ENCODE results near the gene HLCS.

HLCS gene

DNA sequence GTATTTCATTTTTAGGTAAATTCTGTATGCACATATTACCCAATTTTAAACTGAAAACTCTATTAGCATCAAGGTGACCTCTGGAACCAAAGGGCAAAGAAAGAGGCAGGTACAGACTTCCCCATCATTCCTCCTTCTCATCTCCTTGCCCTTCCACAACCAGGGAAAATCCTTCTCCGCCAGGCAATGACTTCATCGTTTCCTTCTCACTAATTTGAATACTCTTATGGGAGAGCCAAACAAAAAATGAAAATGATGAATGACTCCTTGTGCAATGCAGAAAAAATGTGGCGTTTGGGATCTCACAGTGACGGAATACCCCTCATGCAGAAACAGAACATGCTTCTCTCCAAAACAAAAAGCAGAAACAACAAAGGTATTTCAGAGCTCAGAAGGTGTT lies 83.7 kb downstream of the HLCS start:
- no peaks in the 10 kb centered on the region for H3F3A ChIP-seq (ENCODE audit: insufficient read depth, low read length)
- H3K27me3 ChIP-seq (replicated peaks; ENCODE audit: insufficient read depth, low read length): no peaks in the 10 kb centered on the region
- no peak overlapping the region for H2AFZ ChIP-seq (ENCODE audit: low read length)
- no peaks in the 10 kb centered on the region for H3K9me2 ChIP-seq (replicated peaks; ENCODE audit: insufficient read depth, low read length)
- H3K9me3 ChIP-seq (replicated peaks; ENCODE audit: insufficient read depth, low read length): no peaks in the 10 kb centered on the region
- TF ChIP-seq EZH2 (optimal IDR thresholded peaks at IDR 0.05; ENCODE audit: low read depth, low read length) (no peak), EZH2phosphoT487 (IDR thresholded peaks at IDR 0.05; ENCODE audit: low read length) (no peak)
- TF ChIP-seq, protein P1, sequence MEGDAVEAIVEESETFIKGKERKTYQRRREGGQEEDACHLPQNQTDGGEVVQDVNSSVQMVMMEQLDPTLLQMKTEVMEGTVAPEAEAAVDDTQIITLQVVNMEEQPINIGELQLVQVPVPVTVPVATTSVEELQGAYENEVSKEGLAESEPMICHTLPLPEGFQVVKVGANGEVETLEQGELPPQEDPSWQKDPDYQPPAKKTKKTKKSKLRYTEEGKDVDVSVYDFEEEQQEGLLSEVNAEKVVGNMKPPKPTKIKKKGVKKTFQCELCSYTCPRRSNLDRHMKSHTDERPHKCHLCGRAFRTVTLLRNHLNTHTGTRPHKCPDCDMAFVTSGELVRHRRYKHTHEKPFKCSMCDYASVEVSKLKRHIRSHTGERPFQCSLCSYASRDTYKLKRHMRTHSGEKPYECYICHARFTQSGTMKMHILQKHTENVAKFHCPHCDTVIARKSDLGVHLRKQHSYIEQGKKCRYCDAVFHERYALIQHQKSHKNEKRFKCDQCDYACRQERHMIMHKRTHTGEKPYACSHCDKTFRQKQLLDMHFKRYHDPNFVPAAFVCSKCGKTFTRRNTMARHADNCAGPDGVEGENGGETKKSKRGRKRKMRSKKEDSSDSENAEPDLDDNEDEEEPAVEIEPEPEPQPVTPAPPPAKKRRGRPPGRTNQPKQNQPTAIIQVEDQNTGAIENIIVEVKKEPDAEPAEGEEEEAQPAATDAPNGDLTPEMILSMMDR (IDR thresholded peaks at IDR 0.05; ENCODE audit: low read length): no peak
- H3K4me2 ChIP-seq (ENCODE audit: low read depth, low read length): no peak overlapping the region
- no peak overlapping the region for H3K27ac ChIP-seq (ENCODE audit: low read length)
- no peaks in the 10 kb centered on the region for H3K4me1 ChIP-seq (ENCODE audit: low read length)
- DNase-seq: no peak
- no peaks in the 10 kb centered on the region for H3K36me3 ChIP-seq (replicated peaks; ENCODE audit: insufficient read depth, low read length)
- no peak overlapping the region for H3K9ac ChIP-seq (ENCODE audit: low read length)
- no peaks in the 10 kb centered on the region for H4K20me1 ChIP-seq (ENCODE audit: insufficient read depth, low read length)
- H3K79me2 ChIP-seq (ENCODE audit: low read length): no peaks in the 10 kb centered on the region
- H3K4me3 ChIP-seq (ENCODE audit: low read length): no peak overlapping the region

DNA sequence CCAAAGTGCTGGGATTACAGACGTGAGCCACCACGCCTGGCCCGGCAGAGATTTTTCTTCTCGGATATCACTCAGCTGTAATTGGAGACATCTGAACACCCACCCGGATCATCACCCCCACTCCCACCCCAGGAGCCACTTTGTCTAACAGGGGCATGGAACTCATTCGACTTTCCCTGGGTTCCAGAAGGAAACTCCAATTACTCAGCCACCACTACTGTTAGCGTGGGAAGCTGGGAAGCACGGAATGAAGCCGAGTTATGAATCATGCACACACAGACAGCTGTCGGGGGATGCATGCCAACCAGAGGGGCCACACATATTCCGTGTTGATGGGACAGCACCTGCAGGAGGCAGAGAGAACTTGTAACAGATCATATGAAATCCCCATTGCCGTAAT lies 85.2 kb downstream of the HLCS start:
- Histone ChIP-seq H3K4me2 (ENCODE audit: low read depth, low read length) (no peak overlapping the region), H3K9me3 (replicated peaks; ENCODE audit: insufficient read depth, low read length) (no peaks in the 10 kb centered on the region), H3K79me2 (ENCODE audit: low read length) (no peaks in the 10 kb centered on the region), H2AFZ (ENCODE audit: low read length) (no peak overlapping the region), H3K9ac (ENCODE audit: low read length) (no peak overlapping the region), H3K4me1 (ENCODE audit: low read length) (no peaks in the 10 kb centered on the region), H4K20me1 (ENCODE audit: insufficient read depth, low read length) (no peaks in the 10 kb centered on the region), H3K36me3 (replicated peaks; ENCODE audit: insufficient read depth, low read length) (no peaks in the 10 kb centered on the region), H3K9me2 (replicated peaks; ENCODE audit: insufficient read depth, low read length) (no peaks in the 10 kb centered on the region), H3F3A (ENCODE audit: insufficient read depth, low read length) (no peaks in the 10 kb centered on the region), H3K4me3 (ENCODE audit: low read length) (no peak overlapping the region), H3K27ac (ENCODE audit: low read length) (no peak overlapping the region), H3K27me3 (replicated peaks; ENCODE audit: insufficient read depth, low read length) (no peaks in the 10 kb centered on the region)
- TF ChIP-seq, protein P1 (IDR thresholded peaks at IDR 0.05; ENCODE audit: low read length): no peak
- TF ChIP-seq EZH2phosphoT487 (IDR thresholded peaks at IDR 0.05; ENCODE audit: low read length): no peak
- no peak for TF ChIP-seq EZH2 (optimal IDR thresholded peaks at IDR 0.05; ENCODE audit: low read depth, low read length)
- DNase-seq: no peak

DNA sequence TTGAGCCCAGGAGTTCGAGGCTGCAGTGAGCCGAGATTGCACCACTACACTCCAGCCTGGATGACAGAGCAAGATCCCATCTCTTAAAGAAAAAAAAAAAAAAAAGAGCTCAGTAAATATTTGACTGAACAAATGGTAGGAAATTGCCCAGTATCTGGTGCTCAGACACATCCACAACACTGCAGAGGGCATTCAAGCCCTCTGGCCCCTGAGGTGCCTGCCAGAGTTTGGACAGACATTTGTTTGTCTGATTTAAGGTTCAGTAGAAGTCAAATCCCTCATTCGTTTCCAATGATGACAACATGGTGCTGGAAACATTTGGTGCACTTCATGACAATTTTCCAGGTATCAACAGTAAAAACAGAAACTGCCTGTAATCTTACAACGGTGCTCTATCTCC lies 86.6 kb downstream of the HLCS start:
- Histone ChIP-seq H2AFZ (ENCODE audit: low read length) (no peak overlapping the region), H3K4me1 (ENCODE audit: low read length) (no peaks in the 10 kb centered on the region), H4K20me1 (ENCODE audit: insufficient read depth, low read length) (no peaks in the 10 kb centered on the region), H3K27ac (ENCODE audit: low read length) (no peak overlapping the region), H3F3A (ENCODE audit: insufficient read depth, low read length) (no peaks in the 10 kb centered on the region), H3K9ac (ENCODE audit: low read length) (no peak overlapping the region), H3K4me3 (ENCODE audit: low read length) (no peak overlapping the region), H3K9me3 (replicated peaks; ENCODE audit: insufficient read depth, low read length) (no peaks in the 10 kb centered on the region), H3K9me2 (replicated peaks; ENCODE audit: insufficient read depth, low read length) (no peaks in the 10 kb centered on the region), H3K4me2 (ENCODE audit: low read depth, low read length) (no peak overlapping the region), H3K27me3 (replicated peaks; ENCODE audit: insufficient read depth, low read length) (no peaks in the 10 kb centered on the region), H3K36me3 (replicated peaks; ENCODE audit: insufficient read depth, low read length) (no peaks in the 10 kb centered on the region), H3K79me2 (ENCODE audit: low read length) (no peaks in the 10 kb centered on the region)
- no peak for DNase-seq
- TF ChIP-seq EZH2 (optimal IDR thresholded peaks at IDR 0.05; ENCODE audit: low read depth, low read length) (no peak), EZH2phosphoT487 (IDR thresholded peaks at IDR 0.05; ENCODE audit: low read length) (no peak)
- TF ChIP-seq, protein P1 (IDR thresholded peaks at IDR 0.05; ENCODE audit: low read length): no peak
